A549 treated with AZD9567 at 1 μM for 4 hours (cell line): ENCODE results near the gene ASNSD1. TPM values are rescaled to one million over a fixed set of nuclear protein-coding genes. Genes with fewer than 3 reads are reported as not detected.

Source experiments
- total RNA-seq: library from RNA; stranded (reverse); fragments of 200-300 nt; extraction: Qiagen RNA extraction; gene quantifications from 5 replicates; pipeline ENCODE4 v1.2.3, GENCODE V29; 2022; ENCODE audit not compliant: insufficient read depth

Gene ASNSD1
- 33.6 to 44.7 TPM (median 36.0 TPM) in 5 replicates for total RNA-seq

GRCh38 chr2:189661148-189661956 lies at the start of gene ASNSD1:
Gene ASNSD1 (plus strand): TSS chr2:189661459. CDS start chr2:189666133, 4,674 bp downstream.

GRCh38 chr2:189674374-189675112 lies 13.3 kb downstream of the ASNSD1 start, which contains the start of gene ANKAR:
Gene ANKAR (plus strand): TSS chr2:189674670. CDS start chr2:189676491, 1,821 bp downstream.

Other genes with a start within 250 kb of the ASNSD1 start
- 37.1 to 93.8 TPM (median 40.6 TPM) in 5 replicates for gene WDR75, start 220.0 kb upstream of the ASNSD1 start, total RNA-seq
- 1.5 to 3.2 TPM (median 2.1 TPM) in 5 replicates for gene SLC40A1, start 80.7 kb upstream of the ASNSD1 start, total RNA-seq
- gene ANKAR, start 13.2 kb downstream of the ASNSD1 start, total RNA-seq: 0.87 to 1.5 TPM (median 1.2 TPM) in 4 of 5 replicates, not detected in the other
- gene OSGEPL1, start 101.3 kb downstream of the ASNSD1 start, total RNA-seq: 3.8 to 5.1 TPM (median 4.6 TPM) in 4 of 5 replicates, not detected in the other
- 46.1 to 49.5 TPM (median 48.1 TPM) in 5 replicates for gene ORMDL1, start 122.9 kb downstream of the ASNSD1 start, total RNA-seq
- 7.1 to 10.6 TPM (median 9.0 TPM) in 5 replicates for gene PMS1, start 123.0 kb downstream of the ASNSD1 start, total RNA-seq